A549 (cell line): ENCODE measurements around the gene ECT2.

ENCODE experiments used
- BHLHE40 ChIP-seq: IDR thresholded peaks from 2 replicates; pipeline ENCODE4 v1.6.1; 2012; ENCODE audit warnings: low read depth, low read length, inconsistent platforms
- KDM1A ChIP-seq: fragments of 200-600 bp; sonication (generic); IDR thresholded peaks from 2 replicates; pipeline ENCODE4 v1.6.1; 2016; ENCODE audit warnings: low read depth, mild to moderate bottlenecking
- POLR2A ChIP-seq: IDR thresholded peaks from 2 replicates; pipeline ENCODE4 v1.6.1; 2012; ENCODE audit warnings: mild to moderate bottlenecking, low read length
- RAD21 ChIP-seq, 2 experiments: fragments of >200 bp in 1 of 2; sonication (Bioruptor Twin) in 1 of 2; formaldehyde crosslinking in 1 of 2; IDR thresholded peaks in 1 of 2; conservative IDR thresholded peaks in 1 of 2; 2 replicates in 1 of 2; 3 replicates in 1 of 2; pipeline ENCODE4 v1.6.1; 2012 to 2018; ENCODE audit warnings: inconsistent platforms in 1 of 2
- TF ChIP-seq, protein P1 (sequence below): fragments of >200 bp; sonication (Bioruptor Twin); formaldehyde crosslinking; IDR thresholded peaks from 3 replicates; pipeline ENCODE4 v1.5.1; 2016

DNA sequence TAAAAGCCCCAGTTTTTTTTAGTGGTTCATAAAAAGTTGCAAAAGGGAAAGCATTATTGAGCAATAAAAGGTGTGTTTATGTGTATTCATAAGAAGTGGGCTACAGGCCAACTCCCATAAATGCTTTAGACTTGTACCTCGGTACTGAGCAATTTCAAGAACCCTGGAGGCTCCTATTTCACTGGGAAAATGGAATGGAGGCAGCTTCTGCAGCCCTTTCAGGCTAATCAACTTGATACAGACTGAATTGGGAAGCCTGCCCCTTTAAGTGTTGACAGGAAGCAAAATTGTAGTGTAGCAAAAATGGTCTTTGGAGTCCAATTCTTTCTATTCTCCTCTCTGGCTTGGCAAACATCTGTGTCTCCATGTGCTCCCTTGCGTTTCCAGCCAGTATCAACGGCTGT lies 118.8 kb downstream of the ECT2 start:
- TF ChIP-seq RAD21 (conservative IDR thresholded peaks at IDR 0.05 in 1 of 2, IDR thresholded peaks at IDR 0.05 in 1 of 2) = no peak
- TF ChIP-seq, protein P1, sequence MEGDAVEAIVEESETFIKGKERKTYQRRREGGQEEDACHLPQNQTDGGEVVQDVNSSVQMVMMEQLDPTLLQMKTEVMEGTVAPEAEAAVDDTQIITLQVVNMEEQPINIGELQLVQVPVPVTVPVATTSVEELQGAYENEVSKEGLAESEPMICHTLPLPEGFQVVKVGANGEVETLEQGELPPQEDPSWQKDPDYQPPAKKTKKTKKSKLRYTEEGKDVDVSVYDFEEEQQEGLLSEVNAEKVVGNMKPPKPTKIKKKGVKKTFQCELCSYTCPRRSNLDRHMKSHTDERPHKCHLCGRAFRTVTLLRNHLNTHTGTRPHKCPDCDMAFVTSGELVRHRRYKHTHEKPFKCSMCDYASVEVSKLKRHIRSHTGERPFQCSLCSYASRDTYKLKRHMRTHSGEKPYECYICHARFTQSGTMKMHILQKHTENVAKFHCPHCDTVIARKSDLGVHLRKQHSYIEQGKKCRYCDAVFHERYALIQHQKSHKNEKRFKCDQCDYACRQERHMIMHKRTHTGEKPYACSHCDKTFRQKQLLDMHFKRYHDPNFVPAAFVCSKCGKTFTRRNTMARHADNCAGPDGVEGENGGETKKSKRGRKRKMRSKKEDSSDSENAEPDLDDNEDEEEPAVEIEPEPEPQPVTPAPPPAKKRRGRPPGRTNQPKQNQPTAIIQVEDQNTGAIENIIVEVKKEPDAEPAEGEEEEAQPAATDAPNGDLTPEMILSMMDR = no peak
- no peak for TF ChIP-seq KDM1A
- no peak for TF ChIP-seq BHLHE40
- no peak for TF ChIP-seq POLR2A
